Left colon (tissue), 2 donors: Measurements from ENCODE around the gene GTF2IRD1. TPM values are rescaled to one million over a fixed set of nuclear protein-coding genes. Genes with fewer than 3 reads are reported as not detected.
"Not testable (repeated sequence)": the region's sequence is repeated elsewhere in the genome, so short reads cannot be mapped to it uniquely, and the experiment has no call there.

ENCODE experiments used
- ATAC-seq: fragments of 200-7000 bp; cut with Tn5 transposase; one replicate; pipeline ENCODE4 v1.9.1; 2020; ENCODE audit warnings: mild to moderate bottlenecking, moderate library complexity
- DNase-seq, 2 donors: peaks; one replicate each; pipeline ENCODE4 v3.0.0-alpha.2; 2020
- intact Hi-C, 2 donors: fragments of 100-400 bp; cut with DNase I in 1 of 2; cut with micrococcal nuclease in 1 of 2; formaldehyde crosslinking; loops; one replicate each; pipeline versions ENCODE4 v1.11.2 to v1.14.0; 2022; cut with DNase I, micrococcal nuclease
- total RNA-seq, 2 donors: library from RNA; stranded (reverse); fragmentation: NEBNext Ultra II Directional; extraction: Animal tissue kit (Norgen Biotek cat#: 25700); gene quantifications; one replicate each; pipeline ENCODE4 v1.2.1, GENCODE V29; 2021
- donor health status: DM: no; HTN: no; CAD: no.
- donor health status: DM: yes; HTN: yes; CAD: no.

The GTF2IRD1 gene
- total RNA-seq, 2 donors from 2014 or later, result 14.6 to 14.8 TPM

GRCh38 chr7:74604326-74605020 lies 150.8 kb downstream of the GTF2IRD1 start:
- peak; percentile 77 for ATAC-seq
- intact Hi-C loops, result no loop called here

DNA sequence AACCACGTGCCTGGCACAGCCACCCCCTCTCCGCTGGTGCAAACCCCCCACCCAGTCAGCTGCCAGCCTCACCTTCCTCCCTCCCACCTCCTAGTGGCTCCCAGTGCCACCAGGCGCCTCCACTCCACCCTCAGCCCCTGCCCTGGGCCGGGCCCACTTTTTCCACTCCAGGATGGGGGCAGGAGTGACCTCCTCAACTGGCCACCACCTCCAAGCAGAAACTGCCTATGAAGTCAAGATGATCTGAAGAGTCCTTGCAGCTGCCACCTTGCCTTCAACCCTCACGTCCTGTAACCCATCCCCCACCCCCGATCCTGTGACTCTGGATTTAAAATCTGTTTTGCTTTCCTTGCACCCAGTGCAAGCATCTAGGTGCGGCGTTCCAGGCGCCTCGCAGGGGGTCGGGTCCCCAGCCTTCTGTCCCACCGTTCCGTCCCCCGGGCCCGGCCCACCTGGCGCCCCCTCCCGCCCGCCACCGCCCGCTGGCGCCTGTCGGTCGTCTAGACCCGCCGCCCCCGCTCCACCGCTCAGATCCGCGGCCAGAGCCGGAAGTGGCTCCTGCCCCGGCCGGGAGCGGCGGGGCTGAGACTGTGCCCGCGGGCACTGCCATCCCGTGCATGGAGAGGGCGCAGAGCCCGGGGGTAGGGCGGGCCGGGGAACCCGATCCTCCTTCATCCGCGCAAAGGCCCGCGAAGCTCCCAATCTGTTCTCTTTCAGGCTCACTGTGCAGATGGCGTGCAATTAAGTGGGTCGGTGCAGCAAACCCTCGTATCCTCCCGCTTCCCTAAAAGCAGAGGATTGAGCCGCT lies 152.6 kb downstream of the GTF2IRD1 start:
- DNase-seq (peak; percentile 45 to 64), ATAC-seq (peak; percentile 80)
- intact Hi-C loops, result no loop called here

More at GRCh38 chr7:74604326-74605020, 150.8 kb downstream of the GTF2IRD1 start:
- DNase-seq, result peak; percentile 65 to 69

GRCh38 chr7:74606909-74607510 lies 153.3 kb downstream of the GTF2IRD1 start:
- intact Hi-C loops, result no loop called here
- peak; percentile 2 for ATAC-seq
- DNase-seq, result no peak

- intact Hi-C loops, result no loop called here
- ATAC-seq (no peak), DNase-seq (peak in 1 of 2 donors; percentile 12)
Observed at GRCh38 chr7:74612015-74612829, 158.5 kb downstream of the GTF2IRD1 start.

- intact Hi-C loops, result no loop called here
- ATAC-seq (no peak), DNase-seq (no peak)
Observed at GRCh38 chr7:74615933-74616780, 162.5 kb downstream of the GTF2IRD1 start.

- intact Hi-C loops, result no loop called here
- ATAC-seq, result no peak
- peak in 1 of 2 donors; percentile 19 for DNase-seq
Observed at GRCh38 chr7:74617180-74617744, 163.6 kb downstream of the GTF2IRD1 start.

- ATAC-seq, result no peak
- no peak for DNase-seq
- intact Hi-C loops, result no loop called here
Observed at GRCh38 chr7:74619235-74619860, 165.6 kb downstream of the GTF2IRD1 start.

- ATAC-seq, result no peak
Observed at GRCh38 chr7:74622228-74622749, 168.6 kb downstream of the GTF2IRD1 start.

GRCh38 chr7:74623135-74623534 lies 169.4 kb downstream of the GTF2IRD1 start:
- intact Hi-C loops, result no loop called here
- no peak for ATAC-seq

More at GRCh38 chr7:74622228-74622749, 168.6 kb downstream of the GTF2IRD1 start:
- no peak for DNase-seq
- intact Hi-C loops, result no loop called here

DNA sequence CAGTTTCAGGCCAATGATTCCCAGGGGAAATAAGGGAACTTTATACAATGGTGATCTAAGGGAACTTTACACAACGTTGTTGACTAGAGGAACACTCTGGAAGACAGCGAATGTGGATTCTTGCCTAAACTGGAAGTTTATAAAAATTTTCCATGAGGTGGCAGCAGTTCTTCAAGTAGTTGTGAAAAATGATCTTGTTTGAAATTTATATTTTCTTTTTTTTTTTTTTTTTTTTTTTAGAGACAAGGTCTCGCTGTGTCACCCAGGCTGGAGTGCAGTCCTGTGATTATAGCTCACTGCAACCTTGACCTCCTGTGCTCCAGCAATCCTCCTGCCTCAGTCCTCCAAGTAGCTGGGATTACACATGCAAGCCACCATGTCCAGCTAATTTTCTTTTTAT lies 171.7 kb downstream of the GTF2IRD1 start:
- ATAC-seq (no peak), DNase-seq (no peak)
- intact Hi-C loops, result no loop called here

More at GRCh38 chr7:74623135-74623534, 169.4 kb downstream of the GTF2IRD1 start:
- DNase-seq, result no peak

- ATAC-seq (peak; percentile 95), DNase-seq (peak; percentile 50 to 65)
Observed at GRCh38 chr7:74627661-74628411, 174.1 kb downstream of the GTF2IRD1 start.

DNA sequence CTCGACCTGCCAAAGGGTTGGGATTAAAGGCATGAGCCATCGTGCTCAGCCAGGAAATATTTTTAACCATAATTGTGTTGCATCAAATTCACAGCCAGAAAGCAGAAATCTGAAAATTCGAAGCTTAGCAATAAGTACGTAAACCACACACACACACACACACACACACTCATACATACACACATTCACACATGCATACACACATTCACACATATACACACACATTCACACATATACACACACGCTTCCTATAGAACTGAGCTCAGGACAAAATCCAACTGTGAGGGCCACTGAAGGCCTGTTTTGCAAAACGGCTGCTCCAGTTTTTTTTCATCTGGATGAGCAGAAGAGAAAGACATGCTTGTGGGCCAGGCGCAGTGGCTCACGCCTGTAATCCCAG lies 178.8 kb downstream of the GTF2IRD1 start:
- ATAC-seq (no peak), DNase-seq (no peak)
- intact Hi-C loops, result no loop called here

More at GRCh38 chr7:74627661-74628411, 174.1 kb downstream of the GTF2IRD1 start:
- intact Hi-C loops, result no loop called here

DNA sequence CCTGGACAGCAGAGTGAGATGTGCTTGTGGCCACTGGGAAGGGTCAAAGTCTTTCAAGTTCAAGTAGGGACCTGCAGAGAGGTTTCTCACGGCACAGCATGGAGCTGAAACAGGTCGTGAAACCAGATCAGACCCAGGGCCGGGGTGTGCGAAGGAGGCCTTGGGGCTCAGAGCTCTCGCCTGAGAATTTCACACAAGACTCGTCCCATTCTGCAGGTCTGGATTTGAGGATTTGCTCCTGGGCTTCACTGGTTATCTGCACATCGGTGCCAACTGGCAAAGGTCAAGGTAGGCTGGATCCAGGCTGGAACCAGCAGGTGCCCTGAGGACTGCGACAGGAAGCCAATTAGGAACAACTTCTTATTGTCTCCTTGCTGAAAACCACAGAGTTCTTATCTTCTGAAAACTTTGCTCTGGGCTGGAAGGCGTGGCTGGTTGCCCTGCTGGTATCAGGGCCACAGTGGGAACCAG lies 179.8 kb downstream of the GTF2IRD1 start:
- DNase-seq (peak in 1 of 2 donors; percentile 40), ATAC-seq (peak; percentile 49)
- intact Hi-C loops, result no loop called here

DNA sequence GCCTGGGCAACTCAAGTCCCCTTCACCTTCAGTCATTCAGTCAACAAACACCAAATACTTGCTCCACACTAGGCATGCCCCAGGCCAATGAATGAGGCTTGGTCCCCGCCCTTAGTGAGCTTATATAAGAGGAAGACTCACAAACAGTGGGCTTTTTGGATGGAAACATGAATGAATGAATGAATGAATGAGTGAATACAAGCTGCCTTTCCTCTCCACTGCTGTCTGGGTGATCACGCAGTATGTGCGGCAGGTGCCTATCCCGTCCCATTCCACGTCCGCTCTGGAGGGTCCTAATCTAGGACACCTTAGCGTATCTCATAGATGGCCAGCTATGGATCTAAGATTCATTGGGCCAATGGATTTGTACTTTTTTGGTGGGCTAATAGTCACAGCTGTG lies 184.0 kb downstream of the GTF2IRD1 start:
- ATAC-seq, result no peak
- no peak for DNase-seq
- intact Hi-C loops, result no loop called here

- intact Hi-C loops, result not testable (repeated sequence)
- peak; percentile 38 for ATAC-seq
Observed at GRCh38 chr7:74650055-74650454, 196.3 kb downstream of the GTF2IRD1 start.

More at GRCh38 chr7:74650055-74650454, 196.3 kb downstream of the GTF2IRD1 start:
- DNase-seq, result peak; percentile 41 to 54
